Muscle of back (tissue), 11 donors: ENCODE measurements around the gene DLG2. TPM values are rescaled to one million over a fixed set of nuclear protein-coding genes. Genes with fewer than 3 reads are reported as not detected.
A peak's percentile ranks its signal among the peaks of the same experiment; 100 is the strongest.
"Not testable (repeated sequence)": the region's sequence is repeated elsewhere in the genome, so short reads cannot be mapped to it uniquely, and the experiment has no call there.

Experiments used
- DNase-seq, 3 donors: peaks; one replicate each; pipeline versions ENCODE4 v3.0.0 to v3.0.0-alpha.2; 2013
- polyA plus RNA-seq, 10 donors: library from polyadenylated mRNA; unstranded; fragments of 120-200 nt; gene quantifications; one replicate each; pipeline ENCODE4 v1.2.1, GENCODE V29; 2013; ENCODE audit not compliant: insufficient read length in 10 of 10

The DLG2 gene
- polyA plus RNA-seq, 10 donors: 7.0 to 15.2 (median 10.4) TPM

- peak in 1 of 3 donors; percentile 17 for DNase-seq
Measured at GRCh38 chr11:83424376-83425136, 2202.6 kb downstream of the DLG2 start.

DNA sequence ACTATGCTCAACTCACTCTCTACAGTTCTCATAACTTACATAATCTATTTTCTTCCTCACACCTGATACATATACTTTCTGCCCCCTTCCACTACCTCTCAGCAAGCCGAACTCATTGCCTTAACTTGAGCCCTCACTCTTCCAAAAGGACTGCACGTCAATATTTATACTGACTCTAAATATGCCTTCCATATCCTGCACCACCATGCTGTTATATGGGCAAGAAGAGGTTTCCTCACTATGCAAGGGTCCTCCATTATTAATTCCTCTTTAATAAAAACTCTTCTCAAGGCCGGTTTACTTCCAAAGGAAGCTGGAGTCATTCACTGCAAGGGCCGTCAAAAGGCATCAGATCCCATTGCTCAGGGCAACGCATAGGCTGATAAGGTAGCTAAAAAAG lies 2204.5 kb downstream of the DLG2 start:
- DNase-seq: not testable (repeated sequence)

DNA sequence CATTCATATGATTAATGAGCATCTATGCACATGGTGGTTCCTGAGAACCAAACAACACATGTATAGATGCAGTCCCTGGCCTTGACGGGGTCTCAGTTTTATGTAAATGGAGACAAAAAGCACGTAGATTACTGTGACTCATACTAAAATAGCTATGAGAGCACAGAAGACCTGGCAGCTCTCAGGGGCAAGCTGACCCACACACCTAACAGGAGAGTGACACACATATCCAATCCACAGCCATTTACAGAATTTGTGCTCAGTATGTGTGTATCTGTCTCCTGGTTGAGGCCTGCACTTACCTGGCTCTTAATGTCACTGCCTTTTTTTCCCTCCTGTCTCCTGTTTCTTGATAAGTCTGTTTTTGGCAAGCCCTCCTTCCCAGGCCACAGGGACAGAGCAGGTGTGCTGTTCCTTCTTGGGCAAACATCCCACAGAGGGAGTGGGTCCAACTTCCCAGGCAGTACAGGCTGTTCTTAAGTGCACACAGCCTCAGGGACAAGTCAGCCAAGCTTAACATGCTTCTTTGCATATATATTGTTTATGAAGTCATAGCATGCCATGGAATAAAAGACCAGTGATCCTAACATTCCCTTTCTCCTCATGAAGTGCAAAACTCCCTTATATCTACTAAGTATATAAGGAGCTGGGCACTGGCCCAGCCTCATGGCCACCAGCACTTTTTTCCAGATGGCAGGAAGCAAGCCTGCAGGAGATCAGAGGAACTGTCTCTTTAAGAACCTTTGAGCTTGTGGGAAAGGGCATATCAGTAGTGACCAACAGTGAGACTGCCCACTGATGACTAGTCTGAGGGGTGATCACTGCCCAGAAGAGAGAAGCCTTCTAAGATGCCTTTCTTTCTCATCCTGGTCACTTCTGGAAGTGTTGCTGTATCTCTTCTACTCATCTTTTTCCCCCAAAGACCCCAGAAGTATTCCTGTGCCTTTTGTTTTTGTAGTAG lies 2216.3 kb downstream of the DLG2 start:
- DNase-seq: peak in 1 of 3 donors; percentile 34

DNA sequence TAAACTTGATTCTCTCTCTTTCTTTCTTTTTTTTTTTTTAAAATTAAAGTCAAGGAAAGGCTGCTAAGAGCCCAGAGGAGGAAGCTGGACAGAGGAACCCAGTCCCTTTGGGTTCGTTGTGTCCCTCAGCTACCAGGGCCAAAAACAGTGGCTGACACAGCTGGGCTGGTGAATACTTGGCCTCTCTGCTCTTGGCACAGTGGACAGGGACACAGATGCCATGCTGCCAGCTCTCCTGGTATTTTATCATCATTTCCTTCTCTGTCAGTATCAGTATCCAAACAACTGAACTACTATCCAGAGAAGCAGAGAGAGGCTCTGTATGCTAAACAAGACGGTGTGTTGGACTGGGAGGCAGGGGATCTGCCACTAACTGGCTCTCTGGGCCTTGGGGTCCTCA lies 2217.3 kb downstream of the DLG2 start:
- DNase-seq: no peak

GRCh38 chr11:83409476-83409875 lies 2217.7 kb downstream of the DLG2 start:
- no peak for DNase-seq

GRCh38 chr11:83408946-83409345 lies 2218.2 kb downstream of the DLG2 start:
- DNase-seq: no peak

Other genes with a start within 250 kb of the DLG2 start
- gene TMEM126B, start 1.2 kb upstream of the DLG2 start, polyA plus RNA-seq: 10 to 100 TPM; 39.2 to 51.0 (median 47.1) TPM
- gene TMEM126A, start 20.6 kb upstream of the DLG2 start, polyA plus RNA-seq: 10 to 100 TPM; 35.2 to 44.5 (median 37.9) TPM
- gene CREBZF, start 37.8 kb upstream of the DLG2 start, polyA plus RNA-seq: 10 to 100 TPM; 38.5 to 71.7 (median 50.6) TPM
- 1 to 10 TPM; 1.1 to 2.5 (median 1.7) TPM for gene CCDC89, start 58.9 kb upstream of the DLG2 start, polyA plus RNA-seq
- gene SYTL2, start 183.8 kb upstream of the DLG2 start, polyA plus RNA-seq: 100 to 1,000 TPM in 4 of 10 donors, 10 to 100 TPM in 6; 48.8 to 134 (median 81.9) TPM
- not detected for gene CCDC83, start 228.0 kb upstream of the DLG2 start, polyA plus RNA-seq